BE2C (cell line): ENCODE data around the gene ENTPD8.

Experiments used
- DNase-seq: peaks from one replicate; pipeline ENCODE4 v3.0.0-alpha.2; 2020
- H3K27me3 ChIP-seq: fragments of 250-450 bp; sonication (Bioruptor Pico); 2 replicates; pipeline ENCODE4 v1.5.1; 2020; ENCODE audit warnings: mild to moderate bottlenecking
- H3K36me3 ChIP-seq: fragments of 250-450 bp; sonication (Bioruptor Pico); 2 replicates; pipeline ENCODE4 v1.5.1; 2020; ENCODE audit warnings: mild to moderate bottlenecking
- H3K4me1 ChIP-seq: fragments of 250-450 bp; sonication (Bioruptor Pico); 2 replicates; pipeline ENCODE4 v1.5.1; 2020
- H3K4me3 ChIP-seq: 2 replicates; pipeline ENCODE4 v1.5.1; 2011; ENCODE audit warnings: low read depth, low read length
- H3K9me3 ChIP-seq: fragments of 250-450 bp; sonication (Bioruptor Pico); 2 replicates; pipeline ENCODE4 v1.5.1; 2020
- CTCF ChIP-seq: IDR thresholded peaks from 2 replicates; pipeline ENCODE4 v1.5.1; 2012; ENCODE audit warnings: mild to moderate bottlenecking, low read depth, low read length

ENTPD8 gene

GRCh38 chr9:137393176-137394150 is 47.7 kb downstream of the ENTPD8 start:
- H3K9me3 ChIP-seq = no peaks in the 10 kb centered on the region
- no peaks in the 10 kb centered on the region for H3K27me3 ChIP-seq
- TF ChIP-seq CTCF = no peak
- no peak for DNase-seq
- no peaks in the 10 kb centered on the region for H3K36me3 ChIP-seq
- H3K4me1 ChIP-seq = no peaks in the 10 kb centered on the region
- no peak overlapping the region for H3K4me3 ChIP-seq

- no peaks in the 10 kb centered on the region for H3K4me1 ChIP-seq
- H3K27me3 ChIP-seq = no peaks in the 10 kb centered on the region
- no peaks in the 10 kb centered on the region for H3K9me3 ChIP-seq
- H3K36me3 ChIP-seq = no peaks in the 10 kb centered on the region
- H3K4me3 ChIP-seq = no peak overlapping the region
- no peak for TF ChIP-seq CTCF
- DNase-seq = no peak
Measured at GRCh38 chr9:137392232-137393007, 48.7 kb downstream of the ENTPD8 start.

- Histone ChIP-seq H3K4me3 (no peak overlapping the region), H3K27me3 (no peaks in the 10 kb centered on the region), H3K36me3 (no peaks in the 10 kb centered on the region), H3K9me3 (no peaks in the 10 kb centered on the region), H3K4me1 (no peaks in the 10 kb centered on the region)
- TF ChIP-seq CTCF = no peak
- DNase-seq = no peak
Measured at GRCh38 chr9:137391411-137391754, 49.8 kb downstream of the ENTPD8 start.

- no peaks in the 10 kb centered on the region for H3K4me1 ChIP-seq
- no peak overlapping the region for H3K4me3 ChIP-seq
- no peak for TF ChIP-seq CTCF
- H3K36me3 ChIP-seq = no peaks in the 10 kb centered on the region
- no peaks in the 10 kb centered on the region for H3K9me3 ChIP-seq
- no peak for DNase-seq
- H3K27me3 ChIP-seq = no peaks in the 10 kb centered on the region
Measured at GRCh38 chr9:137390553-137391410, 50.4 kb downstream of the ENTPD8 start.

GRCh38 chr9:137389428-137389746 is 51.8 kb downstream of the ENTPD8 start:
- H3K27me3 ChIP-seq = no peaks in the 10 kb centered on the region
- no peak for DNase-seq
- H3K4me1 ChIP-seq = no peaks in the 10 kb centered on the region
- no peak for TF ChIP-seq CTCF
- no peaks in the 10 kb centered on the region for H3K36me3 ChIP-seq
- H3K4me3 ChIP-seq = no peak overlapping the region
- no peaks in the 10 kb centered on the region for H3K9me3 ChIP-seq
